GM18873 (cell line): ENCODE results near the gene DNAH1.

Source experiments
- ATAC-seq: cut with Tn5 transposase; IDR thresholded peaks from one replicate; pipeline ENCODE4 v1.9.1; 2021; ENCODE audit warnings: mild to moderate bottlenecking, moderate library complexity, moderate number of reproducible peaks; ENCODE audit not compliant: unreplicated experiment, low FRiP score

DNAH1 gene

DNA sequence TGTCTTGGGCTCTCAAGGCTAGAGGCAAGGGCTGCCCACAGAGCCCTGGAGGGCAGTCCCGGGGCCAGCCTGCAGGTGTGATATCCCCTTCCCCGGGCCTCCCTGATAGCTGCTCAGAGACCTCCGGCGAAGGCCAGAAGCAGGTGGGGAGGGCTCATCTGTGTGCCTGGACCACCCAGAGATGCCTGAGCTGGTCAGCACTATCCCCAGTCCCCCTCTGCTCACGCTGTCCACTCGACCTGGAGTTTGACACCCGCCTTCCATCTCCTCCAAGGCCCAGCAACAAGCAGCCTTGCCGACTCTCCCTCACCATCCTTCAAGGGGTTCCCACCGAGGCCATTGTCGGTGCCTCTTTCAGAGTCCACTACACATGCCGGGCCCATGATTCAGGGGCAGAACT is 39.4 kb downstream of the DNAH1 start:
- no peak for ATAC-seq

DNA sequence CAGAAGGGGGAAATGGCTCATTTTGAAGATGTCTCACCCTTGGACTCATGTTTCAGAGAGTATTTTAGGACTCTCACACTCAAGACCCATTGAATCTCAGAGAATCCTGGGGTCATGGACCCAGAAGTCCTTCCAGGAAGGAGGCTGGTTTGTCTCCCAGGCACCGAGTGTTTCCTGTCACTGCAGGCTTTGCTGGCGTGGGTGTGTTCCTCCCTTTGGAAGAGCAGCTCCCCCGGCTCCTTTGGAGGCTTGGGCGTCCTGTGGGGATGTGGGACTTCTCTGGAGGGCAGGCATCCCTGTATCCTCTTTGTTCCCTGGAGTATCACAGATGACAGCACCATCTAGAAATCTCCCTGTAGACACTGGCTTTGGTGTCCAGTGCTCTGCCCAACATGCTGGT is 40.0 kb downstream of the DNAH1 start:
- no peak for ATAC-seq

DNA sequence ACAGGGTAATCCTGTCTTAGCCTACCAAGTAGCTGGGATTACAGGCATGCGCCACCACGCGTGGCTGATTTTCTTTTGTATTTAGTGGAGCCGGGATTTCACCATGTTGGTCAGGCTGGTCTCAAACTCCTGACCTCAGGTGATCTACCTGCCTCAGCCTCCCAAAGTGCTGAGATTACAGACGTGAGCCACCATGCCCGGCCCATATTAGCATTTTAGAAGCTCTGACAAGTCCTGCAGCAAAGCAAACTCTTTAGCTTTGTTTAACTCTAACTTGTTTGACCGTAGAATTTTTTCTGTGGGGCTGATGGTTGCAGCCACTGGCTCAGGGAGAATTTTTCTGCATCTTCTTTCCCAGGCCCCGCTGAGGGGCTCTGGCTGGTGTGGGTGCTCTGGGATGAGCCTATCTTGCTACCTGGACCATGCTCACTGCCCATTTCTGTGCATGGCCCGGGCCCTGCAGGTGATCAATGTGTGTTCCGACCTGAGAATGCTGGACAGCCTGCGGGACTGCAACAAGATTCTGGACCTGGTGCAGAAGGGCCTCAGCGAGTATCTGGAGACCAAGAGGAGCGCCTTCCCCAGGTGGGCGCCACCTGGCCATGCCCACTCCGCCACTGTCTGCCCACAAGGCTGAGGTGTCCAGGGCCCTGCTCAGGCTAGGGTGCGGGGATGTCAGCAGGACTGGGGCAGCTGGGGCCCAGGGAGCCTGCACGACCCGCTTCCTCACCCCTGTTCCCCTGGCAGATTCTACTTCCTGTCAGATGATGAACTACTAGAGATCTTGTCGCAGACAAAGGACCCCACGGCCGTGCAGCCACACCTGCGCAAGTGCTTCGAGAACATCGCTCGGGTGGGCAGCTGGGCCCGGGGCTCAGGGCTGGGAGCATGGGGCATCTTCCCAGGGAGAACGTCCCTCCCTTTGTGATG is 41.3 kb downstream of the DNAH1 start:
- no peak for ATAC-seq

DNA sequence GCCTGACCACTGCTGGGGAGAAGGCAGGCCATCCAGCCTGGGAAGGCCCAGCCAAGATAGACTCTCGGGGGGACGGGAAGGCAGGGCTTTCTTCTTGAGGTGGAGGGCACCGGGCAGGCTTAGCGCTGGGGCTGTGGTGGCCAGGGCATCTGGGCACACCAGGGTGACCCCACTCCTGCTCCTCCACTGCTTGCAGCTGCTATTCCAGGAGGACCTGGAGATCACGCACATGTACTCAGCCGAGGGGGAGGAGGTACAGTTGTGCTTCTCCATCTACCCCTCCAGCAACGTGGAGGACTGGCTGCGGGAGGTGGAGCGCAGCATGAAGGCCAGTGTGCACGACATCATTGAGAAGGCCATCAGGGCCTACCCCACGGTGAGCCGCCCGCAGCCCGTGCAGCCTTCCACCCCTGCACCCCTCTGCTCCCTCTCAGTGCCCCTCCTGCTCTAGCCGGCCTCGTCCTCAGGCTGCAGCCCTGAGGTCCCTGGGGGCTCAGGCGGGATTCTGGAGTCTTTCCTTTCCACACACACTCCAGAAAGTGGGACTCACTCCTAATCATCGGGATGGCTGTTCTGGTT is 42.3 kb downstream of the DNAH1 start:
- ATAC-seq = no peak

DNA sequence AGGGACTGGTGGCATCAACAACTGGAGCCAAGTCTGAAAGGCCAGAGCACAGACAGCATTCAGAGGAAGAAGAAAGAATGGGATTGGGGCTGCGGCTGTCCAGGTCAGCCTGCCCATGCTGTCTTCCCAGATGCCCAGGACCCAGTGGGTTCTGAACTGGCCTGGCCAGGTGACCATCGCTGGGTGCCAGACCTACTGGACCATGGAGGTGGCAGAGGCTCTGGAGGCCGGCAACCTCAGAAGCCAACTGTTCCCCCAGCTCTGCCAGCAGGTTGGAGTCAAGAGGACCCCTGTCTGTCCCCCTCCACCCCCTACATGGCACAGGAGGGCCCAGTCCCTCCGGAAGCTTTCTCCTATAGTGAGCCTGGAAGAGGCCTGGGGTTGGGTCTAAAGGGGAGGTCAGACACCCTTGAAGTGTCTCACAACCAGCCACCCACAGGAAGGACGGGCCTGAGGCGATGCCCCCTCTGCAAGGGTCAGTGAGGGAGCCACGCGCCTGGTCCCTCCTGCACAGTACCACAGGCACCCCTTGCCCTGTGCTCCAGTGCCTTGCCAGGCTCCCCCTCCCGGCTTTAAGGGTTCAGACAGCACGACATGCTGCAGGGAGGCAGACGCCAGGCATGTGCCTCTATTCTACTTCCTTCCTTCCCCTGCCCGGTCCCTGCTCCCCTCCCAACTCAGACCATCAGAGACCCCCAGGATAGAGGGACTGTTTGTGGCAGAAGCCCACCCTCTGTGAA is 43.2 kb downstream of the DNAH1 start:
- ATAC-seq = no peak

DNA sequence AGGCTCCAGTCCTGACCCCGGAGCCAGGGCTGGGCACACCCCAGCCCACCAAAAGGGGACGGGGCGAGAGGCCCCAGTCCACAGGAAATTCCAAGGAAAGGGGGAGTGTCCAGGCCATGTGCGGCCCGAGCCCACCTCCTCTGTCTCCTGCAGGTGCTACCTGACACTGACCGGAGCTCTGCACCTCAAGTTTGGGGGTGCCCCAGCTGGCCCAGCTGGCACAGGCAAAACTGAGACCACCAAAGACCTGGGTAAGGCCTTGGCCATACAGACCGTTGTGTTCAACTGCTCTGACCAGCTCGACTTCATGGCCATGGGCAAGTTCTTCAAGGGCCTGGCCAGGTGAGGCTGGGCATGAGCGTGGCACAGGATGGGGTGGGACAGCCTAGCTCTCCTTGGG is 44.9 kb downstream of the DNAH1 start:
- no peak for ATAC-seq

DNA sequence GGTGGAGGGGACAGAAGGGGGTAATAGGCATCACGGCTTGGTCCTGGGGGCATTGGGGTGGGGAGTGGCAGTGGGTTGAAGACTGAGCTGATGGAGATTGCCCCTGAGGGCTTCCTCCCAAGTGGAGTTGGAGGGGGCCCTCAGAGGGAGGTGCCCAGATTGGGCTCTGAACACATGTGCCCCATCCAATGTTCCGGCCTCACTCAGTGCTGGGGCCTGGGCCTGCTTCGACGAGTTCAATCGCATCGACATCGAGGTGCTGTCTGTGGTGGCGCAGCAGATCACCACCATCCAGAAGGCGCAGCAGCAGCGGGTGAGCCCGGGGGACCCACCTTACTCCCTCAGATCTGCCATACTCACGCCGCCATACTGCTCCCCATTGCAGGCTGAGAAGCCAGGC is 45.3 kb downstream of the DNAH1 start:
- no peak for ATAC-seq

DNA sequence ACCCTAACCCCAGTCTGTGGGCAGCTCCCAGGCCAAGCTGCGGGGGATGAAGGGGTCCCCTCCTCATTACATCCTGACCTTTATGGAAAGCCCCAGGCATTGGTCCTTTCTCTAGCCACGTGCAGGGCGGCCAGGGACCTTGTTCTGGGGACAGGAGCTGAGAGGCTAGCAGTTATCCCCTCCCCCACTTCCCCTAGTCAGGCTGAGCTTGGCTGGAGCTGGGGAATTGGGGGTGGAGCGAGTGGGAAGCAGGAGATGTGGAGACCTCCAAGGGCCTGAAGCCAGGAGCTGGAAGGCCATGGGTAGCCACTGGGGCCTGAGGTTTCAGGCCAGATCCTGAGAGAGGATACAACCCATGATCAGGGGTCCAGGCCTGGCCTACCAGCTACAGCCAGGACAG is 45.8 kb downstream of the DNAH1 start:
- ATAC-seq = no peak

DNA sequence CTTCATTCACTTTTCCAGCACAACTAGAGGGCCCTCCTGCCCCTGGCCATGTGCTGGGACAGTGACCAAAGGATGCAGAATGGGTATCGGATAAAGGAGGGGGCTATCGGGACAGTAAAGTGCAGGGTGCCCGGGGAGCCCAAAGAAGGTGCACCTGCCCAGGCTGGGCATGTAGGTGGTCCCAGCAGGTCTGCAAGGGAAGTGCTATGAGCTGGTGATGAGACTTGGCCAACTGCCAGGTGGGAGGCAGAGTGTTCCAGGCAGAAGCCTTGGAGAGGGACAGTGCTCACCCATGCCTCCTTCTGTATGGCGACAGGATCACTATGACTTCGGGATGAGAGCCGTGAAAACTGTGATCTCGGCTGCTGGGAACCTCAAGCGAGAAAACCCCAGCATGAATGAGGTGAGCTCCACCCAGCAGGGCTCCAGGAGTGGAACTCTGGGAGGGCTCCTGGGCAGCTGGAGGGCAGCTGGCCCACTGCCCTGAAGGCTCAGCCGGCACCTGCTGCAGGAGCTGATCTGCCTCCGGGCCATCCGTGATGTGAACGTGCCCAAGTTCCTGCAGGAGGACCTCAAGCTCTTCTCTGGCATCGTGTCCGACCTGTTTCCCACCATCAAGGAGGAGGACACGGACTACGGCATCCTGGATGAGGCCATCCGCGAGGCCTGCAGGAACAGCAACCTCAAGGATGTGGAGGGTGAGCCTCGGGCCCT is 48.4 kb downstream of the DNAH1 start:
- ATAC-seq = no peak

DNA sequence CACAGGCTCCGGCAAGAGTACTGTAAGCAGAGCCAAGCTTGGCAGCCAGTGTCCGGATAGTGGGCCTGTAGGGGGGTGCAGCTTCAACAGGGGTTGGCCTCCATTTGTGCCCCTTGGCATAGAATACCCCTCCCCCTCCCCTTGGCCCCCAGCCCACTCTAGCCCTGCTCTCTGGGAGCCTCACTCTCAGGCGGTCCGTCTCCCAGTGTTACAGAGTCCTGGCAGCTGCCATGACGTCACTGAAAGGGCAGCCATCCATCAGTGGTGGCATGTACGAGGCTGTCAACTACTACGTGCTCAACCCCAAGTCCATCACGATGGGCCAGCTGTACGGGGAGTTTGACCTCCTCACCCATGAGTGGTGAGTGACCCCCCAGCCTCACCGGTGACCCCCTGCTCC is 50.4 kb downstream of the DNAH1 start:
- no peak for ATAC-seq

DNA sequence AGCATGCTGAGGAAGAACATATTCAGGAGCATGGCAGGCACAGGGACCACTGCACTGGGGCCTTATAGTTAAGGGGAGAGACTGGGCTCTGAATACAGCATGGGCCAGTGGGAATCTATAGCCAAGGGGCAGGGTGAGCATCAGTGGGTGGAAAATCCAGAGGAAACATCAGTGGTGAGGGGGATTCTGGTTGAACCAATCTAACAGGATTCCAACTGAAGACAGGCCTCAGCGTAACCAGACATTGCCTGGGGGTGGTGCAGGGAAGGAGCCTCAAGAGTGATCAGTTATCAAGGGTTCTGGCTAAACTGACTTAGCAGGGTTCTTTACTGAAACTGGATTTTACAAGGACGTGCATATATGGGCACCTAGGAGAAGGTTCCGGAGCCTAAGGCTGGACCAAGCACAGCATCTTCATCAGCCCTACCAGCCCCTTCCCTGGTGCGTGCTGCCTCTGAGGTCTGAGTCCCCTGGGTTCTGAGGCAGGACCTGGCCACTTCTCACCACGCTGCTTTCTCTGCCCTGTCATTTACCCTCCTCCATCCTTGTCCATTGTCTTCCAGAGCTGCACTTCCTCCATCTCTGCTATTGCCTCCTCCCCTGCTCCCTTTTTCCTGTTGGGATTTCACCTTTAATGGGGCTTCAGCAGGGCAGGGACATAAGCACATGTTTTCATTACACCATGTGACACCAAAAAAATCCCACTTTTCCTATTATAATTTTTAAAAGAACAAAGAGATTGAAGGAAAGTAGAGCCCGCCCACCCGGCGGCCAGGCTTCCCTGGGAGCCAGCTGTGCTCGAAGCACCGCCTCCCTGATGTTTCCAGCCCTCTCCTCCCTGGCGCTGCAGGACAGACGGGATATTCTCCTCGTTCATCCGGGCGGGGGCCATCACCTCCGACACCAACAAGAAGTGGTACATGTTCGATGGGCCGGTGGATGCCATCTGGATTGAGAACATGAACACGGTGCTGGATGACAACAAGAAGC is 52.1 kb downstream of the DNAH1 start:
- no peak for ATAC-seq

DNA sequence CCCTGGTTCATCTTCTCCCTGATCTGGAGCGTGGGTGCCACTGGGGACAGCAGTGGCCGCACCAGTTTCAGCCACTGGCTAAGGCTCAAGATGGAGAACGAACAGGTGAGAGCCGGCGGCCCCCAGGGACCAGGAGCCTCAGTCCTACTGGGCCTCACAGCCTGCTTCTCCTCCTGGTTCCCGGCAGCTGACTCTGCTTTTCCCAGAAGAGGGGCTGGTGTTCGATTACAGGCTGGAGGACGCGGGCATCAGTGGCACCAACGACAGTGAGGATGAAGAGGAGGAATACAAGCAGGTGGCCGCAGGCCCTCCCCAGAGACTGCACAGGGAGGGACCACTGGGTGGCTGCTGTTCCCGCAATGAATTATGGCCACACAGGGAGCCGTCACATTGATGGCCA is 54.4 kb downstream of the DNAH1 start:
- ATAC-seq = no peak

DNA sequence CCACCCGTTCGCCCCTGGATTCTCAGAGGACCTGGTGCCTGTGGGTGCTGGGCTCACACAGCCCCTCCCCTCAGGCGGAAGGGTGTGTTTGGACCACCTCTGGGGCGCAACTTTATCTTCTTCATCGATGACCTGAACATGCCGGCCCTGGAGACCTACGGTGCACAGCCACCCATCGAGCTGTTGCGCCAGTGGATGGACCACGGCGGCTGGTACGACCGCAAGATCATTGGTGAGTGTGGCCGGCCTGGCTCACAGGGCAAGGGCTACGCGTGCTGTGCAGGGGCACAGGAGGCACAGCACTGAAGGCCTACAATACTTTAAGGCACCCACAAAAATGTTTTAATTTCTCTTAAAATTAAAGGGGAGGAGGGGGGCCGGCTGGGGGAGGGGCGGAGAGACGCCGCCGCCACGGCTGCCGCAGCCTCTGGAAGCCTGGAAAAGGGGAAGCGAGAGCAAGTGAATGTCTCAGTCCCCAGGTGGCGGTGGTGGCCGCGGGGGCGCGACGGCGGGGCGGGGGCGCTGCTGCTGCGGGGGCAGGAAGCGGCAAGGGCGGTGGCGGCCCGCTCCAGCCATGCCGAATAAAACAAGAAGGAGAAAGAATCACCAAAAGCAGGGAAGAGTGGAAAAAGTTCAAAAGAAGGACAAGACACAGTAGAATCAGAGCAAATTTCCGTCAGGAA is 56.8 kb downstream of the DNAH1 start:
- ATAC-seq = no peak

DNA sequence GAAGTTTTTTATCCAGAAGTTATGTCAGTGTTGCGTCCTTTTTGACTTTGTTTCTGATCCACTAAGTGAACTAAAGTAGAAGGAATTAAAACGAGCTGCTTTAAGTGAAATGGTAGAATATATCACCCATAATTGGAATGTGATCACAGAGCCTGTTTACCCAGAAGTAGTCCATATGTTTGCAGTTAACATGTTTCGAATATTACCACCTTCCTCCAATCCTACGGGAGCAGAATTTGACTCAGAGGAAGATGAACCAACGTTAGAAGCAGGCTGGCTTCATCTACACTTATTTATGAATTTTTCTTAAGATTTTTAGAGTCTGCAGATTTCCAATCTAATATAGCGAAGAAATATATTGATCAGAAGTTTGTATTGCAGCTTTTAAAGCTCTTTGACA is 57.6 kb downstream of the DNAH1 start:
- ATAC-seq = no peak

DNA sequence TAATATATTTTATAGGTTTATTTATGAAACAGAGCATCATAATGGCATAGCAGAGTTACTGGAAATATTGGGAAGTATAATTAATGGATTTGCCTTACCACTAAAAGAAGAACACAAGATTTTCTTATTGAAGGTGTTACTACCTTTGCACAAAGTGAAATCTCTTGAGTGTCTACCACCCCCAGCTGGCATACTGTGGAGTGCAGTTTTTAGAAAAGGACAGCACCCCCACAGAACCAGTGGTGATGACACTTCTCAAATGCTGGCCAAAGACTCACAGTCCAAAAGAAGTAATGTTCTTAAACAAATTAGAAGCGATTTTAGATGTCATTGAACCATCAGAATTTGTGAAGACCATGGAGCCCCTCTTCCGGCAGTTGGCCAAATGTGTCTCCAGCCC is 58.1 kb downstream of the DNAH1 start:
- ATAC-seq = no peak

DNA sequence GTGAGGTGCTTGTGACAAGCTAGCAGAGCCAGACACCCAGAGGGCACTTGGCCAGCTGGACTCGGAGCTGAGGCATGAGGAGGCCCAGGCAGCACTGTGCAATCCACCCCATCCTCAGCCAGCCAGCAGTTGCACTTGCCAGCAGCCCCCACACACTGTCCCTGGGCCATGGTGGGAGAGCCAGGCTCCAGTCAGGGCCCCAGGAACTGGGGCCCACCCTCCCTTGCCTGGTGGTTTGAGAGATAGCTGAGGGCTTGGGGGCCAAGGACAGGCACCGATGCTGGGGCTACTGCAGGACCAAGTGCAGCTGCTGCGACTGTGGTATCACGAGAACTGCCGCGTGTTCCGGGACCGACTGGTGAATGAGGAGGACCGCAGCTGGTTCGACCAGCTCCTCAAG is 63.5 kb downstream of the DNAH1 start:
- ATAC-seq = no peak

DNA sequence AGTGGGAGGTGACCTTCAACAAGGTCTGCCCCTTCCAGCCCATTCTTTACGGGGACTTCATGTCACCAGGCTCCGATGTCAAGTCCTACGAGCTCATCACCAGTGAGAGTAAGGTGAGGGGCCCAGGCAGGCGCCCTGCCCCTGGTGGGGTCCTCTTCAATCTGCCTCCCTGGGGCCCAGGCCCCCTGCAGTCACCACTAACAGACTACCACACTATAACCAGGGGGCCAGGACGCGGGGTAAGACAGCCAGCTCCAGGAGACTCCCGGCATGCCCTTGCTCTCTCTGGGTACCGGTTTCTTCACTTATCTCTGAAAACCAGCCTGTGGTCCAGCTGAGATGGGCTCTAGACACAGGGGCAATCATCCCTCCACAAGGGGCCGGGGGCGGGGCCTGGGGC is 63.9 kb downstream of the DNAH1 start:
- ATAC-seq = no peak

DNA sequence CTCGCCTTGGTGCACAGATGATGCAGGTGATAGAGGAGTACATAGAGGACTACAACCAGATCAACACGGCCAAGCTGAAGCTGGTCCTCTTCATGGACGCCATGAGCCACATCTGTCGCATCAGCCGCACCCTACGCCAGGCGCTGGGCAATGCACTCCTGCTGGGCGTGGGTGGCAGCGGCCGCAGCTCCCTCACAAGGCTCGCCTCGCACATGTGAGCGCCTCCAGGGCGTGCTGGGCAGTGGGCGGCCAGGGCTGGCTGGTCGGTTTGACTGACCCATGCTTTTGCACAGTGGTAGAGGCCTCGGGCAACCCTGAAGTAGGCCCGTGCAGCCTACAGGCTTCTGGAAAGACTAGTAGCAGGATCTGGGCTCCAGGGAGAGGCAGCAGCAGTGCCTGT is 65.5 kb downstream of the DNAH1 start:
- ATAC-seq = no peak

DNA sequence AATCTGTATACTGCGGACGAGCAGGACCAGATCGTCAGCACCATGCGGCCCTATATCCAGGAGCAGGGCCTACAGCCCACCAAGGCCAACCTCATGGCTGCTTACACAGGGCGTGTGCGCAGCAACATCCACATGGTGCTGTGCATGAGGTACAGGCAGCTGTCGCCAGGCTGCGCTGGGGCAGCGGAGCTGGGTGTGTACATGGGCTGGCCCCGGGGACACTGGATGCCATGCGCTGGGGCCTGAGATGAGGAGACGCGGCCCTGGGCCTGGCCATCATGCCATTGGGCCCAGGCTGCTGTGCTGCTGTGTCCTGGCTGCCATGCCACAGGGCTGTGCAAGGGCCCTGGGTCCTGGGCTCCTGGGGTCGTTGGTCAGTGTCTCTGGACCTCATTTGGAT is 67.3 kb downstream of the DNAH1 start:
- ATAC-seq = no peak
